HG02571 (cell line): Measurements from ENCODE around the gene CHP2.
"Not testable (repeated sequence)": the region's sequence is repeated elsewhere in the genome, so short reads cannot be mapped to it uniquely, and the experiment has no call there.

Source experiments
- ATAC-seq: cut with Tn5 transposase; IDR thresholded peaks from one replicate; pipeline ENCODE4 v1.9.1; 2021; ENCODE audit warnings: mild to moderate bottlenecking, moderate library complexity; ENCODE audit not compliant: unreplicated experiment

CHP2 gene

DNA sequence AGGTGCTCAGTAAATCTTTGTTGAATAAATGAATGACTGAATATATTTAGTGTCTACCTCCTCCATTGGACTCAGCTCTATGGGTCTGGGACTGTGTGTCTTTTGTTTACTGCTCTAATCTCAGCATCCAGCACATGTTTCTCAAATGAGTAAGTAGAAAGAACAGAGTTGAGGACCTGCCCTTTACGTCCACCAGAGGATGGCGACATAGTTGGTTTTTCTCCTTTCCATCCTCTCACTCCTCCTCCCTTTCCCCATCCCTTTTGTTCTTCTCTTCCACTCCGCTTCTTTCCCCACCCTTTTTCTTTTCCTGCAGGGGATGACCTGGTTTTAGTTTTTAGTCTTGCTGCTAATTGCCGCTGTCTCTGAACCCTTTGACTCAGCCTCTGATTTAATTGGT lies 12.1 kb upstream of the CHP2 start:
- ATAC-seq = no peak

DNA sequence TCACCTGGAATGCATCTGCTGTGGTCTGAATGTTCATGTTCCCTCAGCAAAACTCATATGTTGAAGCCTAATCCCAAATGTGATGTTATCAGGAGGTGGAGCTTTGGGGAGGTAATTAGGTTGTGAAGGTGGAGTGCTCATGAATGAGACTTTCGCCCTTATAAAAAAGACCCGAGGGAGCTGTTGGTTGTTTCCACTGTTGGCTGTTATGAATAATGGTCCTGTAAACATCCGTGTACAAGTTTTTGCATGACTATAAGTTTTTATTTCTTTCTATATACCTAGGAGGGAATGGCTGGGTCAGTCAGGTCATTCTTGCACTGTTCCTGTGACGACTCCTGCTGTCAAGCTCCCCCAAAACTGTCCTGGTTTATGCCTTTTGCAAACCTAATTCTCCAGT lies 9.6 kb upstream of the CHP2 start:
- ATAC-seq = no peak

DNA sequence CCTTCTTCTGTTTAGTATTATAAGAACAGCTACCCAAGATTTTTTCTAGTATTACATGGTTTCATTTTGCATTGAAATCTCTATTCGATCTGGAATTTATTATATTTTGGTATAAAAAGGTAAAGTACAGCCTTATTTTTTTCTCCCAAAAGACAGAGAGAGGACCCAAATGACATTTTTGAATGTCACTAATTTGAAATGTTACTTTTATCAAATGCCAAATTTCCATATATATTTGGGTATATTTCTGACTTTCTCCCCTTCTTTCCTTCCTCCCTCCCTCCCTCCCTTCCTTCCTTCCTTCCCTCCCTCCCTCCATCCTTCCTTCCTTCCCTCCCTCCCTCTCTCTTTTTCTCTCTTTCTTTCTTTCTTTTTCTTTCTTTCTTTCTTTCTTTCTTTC lies 6.2 kb upstream of the CHP2 start:
- no peak for ATAC-seq

DNA sequence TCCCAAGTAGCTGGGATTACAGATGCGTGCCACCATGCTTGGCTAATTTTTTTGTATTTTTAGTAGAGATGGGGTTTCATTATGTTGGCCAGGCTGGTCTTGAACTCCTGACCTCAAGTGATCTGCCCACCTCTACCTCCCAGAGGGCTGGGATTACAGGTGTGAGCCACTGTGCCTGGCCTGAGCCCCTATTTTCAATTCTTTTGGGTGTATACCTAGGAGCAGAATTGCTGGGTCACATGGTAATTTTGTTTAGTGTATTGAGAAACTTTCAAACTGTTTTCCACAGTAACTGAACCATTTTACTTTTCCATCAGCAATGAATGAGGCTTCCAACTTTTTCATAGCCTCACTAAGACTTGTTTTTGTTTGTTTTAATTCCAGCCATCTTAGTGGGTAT lies 3.8 kb upstream of the CHP2 start:
- not testable (repeated sequence) for ATAC-seq

DNA sequence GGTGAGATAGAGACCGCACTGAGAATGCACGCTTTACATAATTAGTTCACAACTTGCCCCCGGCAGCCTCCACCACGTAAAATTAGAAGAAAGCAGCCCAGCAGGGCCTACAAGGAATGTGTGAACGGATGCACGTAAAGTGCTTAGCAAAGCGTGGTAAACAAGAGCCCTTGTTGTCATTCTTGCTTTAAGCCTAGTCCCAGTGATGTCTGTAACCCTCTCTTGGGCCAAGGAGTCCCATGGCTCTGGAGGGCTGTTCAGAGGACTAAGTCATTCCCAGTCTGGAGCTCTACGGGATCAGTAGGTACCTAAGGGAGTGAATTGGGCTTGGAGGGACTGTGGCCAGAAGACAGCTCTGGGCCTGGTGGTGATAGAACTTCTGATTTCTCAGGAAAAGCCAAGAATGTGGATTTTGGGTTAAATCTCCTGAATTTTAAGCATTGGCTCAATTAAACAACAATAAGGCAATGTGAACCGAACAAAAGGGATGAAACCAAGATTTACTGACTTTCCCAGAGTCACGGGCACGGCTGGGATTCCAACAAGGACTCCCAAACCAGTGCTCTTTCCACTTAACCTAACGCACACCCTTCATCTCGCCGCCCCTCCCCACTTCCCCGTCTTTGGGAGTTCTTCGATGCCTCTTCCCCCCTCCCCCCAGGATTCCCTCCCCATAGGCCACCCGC lies 775 bp upstream of the CHP2 start:
- ATAC-seq = no peak

DNA sequence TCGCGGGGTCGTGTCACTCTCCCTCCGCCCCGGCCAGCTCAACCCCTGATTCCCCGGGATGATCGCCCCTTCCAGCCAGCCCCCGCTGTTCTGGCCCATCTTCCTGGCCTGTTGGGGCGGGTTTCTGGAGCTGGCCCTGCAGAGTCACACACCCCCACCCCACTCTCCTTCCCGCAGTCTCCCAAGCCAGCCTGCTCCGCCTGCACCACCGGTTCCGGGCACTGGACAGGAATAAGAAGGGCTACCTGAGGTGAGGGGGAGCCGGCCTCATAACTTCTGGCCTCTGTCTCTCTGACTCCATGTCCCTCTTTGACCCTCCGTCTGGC lies 621 bp downstream of the CHP2 start:
- no peak for ATAC-seq

DNA sequence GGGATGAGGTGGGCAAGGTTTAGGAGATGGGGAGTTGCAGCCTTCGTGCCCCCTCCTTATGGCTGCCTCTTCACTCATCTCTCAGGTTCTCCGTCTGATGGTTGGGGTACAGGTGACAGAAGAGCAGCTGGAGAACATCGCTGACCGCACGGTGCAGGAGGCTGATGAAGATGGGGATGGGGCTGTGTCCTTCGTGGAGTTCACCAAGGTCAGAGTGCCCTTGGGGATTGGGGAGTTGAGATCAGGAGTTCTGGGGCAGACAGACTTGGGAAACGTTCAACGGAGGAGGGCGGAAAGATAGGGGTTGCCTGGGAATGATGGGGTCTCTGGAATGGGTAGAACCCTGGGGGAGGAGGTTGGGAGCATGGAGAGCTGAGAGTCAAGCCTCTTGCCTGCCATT lies 2.3 kb downstream of the CHP2 start:
- ATAC-seq = no peak

DNA sequence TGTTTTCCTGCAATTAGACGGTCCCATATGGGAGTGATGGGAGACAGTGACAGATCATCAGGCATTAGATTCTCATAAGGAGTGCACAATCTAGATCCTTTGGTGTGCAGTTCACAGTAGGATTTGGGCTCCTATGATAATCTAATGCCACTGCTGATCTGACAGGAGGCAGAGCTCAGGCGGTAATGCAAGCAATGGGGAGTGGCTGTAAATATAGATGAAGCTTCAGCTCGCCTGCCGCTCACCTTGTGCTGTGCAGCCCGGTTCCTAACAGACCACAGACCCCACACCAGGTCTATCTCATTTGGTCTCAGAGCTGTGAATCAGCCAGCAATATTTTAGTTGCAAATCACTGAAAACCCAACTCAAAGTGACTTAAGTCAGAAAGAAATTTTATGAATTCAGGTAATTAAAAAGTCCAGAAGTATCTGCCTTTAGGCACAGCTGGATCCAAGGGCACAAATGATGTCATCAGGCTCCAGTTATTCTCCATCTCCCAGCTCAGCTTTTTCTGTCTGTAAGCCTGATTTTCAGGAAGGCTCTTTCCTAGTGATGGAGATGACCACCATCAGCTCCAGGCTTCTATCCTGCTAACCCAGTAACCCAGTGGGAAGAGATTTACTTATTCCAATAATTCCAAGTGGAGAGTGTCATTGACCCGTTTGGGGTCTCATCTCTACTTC lies 3.3 kb downstream of the CHP2 start:
- ATAC-seq = no peak

DNA sequence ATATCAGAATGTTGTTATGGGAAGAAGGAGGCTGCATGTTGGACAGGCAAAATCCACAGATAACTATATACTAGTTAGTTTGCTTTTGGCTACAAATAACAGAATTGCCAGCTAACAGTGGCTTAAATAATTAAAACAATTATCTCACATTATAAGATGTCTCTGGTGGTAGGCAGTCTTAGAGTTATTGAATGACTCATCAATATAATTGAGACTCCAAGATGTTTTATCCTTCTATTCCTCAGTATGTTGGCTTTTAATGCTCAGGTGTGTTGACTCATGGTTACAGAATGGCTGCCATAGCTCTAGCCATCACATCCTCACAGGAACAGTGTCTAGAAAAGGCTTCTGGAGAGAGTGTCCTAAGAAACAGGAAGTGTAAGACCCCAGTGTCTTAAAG lies 11.1 kb downstream of the CHP2 start:
- ATAC-seq = no peak

DNA sequence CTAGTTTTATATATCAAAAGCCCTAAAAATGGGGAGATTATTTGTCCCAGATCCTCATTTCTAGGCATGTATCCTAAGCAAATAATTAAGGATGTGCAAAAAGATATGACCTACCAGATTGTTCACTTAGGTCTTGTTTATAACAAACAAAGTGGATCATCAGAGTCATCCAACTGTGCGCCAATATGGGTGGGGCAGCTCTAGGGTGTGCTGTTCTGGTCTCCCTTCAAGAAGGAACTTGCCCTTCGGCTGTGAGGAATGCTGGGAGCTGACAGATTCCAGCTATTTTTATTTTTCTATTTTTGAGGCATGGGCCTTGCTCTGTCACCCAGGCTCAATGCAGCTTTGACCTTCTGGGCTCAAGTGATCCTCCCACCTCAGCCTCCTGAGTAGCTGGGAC lies 13.8 kb downstream of the CHP2 start:
- ATAC-seq = no peak

DNA sequence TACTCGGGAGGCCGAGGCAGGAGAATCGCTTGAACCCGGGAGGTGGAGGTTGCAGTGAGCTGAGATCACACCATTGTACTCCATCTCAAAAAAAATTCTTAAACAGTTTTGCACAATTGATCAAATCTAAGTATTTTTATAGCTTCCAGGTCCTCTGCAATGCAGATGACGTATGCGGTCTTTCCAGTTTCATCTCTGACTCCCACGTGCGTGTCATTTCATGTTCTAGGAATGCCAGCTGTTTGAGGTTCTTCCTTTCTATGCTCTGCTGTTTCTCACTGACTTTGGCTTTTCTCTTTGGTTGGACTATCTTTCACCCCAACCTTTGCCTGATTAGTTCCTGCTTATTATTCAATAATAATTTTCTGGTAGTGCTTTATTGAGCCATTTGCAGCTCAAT lies 16.2 kb downstream of the CHP2 start:
- ATAC-seq = no peak

DNA sequence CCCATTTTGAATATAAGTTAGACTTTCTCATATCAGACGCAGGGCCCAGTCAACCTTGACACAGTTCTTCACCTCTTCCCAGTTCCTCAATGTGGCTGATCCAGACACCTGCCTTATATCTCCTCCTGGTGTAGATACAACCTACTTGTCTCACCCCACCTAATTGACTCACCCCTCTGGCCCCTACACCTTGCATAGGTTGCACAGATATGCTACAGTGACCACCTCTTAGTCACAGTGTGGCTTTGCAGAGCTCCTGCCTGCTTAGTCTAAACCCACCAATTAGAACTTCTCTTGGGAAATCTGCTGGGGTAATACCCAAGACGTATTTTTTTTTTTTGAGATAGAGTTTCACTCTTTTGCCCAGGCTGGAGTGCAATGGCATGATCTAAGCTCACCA lies 16.8 kb downstream of the CHP2 start:
- no peak for ATAC-seq

DNA sequence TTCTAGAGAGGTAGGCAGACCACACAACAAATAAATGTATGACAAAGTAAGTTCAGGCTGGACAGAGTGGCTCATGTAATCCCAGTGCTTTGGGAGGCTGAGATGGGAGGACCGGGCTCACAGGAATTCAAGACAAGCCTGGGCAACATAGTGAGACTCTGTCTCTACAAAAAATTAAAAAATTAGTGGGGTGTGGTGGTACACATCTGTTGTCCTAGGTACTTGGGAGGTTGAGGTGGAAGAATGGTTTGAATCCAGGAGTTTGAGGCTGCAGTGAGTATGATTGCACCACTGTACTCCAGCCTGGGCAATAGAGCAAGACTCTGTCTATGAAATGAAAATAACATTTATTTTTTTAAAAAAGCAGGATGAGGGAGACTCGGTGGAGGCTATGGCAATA lies 18.5 kb downstream of the CHP2 start:
- no peak for ATAC-seq

DNA sequence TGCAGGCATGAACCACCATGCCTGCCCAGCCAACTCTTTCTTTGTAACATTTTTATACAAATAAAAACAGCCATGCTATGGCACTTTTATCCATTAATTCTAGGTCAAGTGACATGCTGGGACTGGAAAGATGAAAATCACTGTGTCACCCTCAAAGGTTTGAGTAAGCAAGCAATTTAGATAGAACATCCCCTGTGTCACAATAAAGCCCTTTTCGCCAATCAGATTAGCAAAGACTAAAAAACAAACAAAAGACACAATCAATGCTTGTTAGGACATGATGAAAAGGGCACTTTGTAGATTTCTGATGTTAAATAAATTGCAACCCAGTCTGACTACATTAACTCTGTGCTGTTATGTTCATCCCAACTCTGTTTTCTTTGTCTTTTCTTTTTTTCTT lies 26.4 kb downstream of the CHP2 start:
- no peak for ATAC-seq

DNA sequence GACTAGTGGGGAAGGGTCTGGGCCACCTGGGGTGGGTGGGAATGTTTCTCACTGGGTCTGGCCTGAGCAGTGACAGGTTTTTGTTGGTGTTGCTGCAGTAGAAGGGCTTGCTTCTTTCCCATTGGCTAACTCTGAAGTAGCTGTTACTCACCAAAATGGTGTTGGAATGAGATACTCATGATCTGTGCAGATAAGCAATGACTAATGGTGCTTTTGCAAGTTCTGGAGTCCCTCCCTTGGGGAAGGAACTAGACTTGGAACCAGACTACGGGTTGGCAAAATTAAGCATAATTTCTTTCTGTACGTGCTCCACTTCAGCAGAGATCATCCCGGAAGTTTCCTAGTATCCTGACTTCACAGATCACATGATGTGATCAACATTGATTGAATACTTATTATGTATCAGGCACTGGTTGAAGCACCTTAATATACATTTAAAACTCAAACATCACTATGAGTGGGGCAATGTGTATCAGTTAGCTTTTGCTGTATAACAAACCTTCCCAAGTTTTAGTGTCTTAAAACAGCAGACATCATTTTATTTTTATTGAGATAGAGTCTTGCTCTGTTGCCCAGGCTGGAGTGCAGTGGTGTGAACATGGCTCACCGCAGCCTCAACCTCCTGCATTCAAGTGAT lies 30.1 kb downstream of the CHP2 start:
- ATAC-seq = no peak

DNA sequence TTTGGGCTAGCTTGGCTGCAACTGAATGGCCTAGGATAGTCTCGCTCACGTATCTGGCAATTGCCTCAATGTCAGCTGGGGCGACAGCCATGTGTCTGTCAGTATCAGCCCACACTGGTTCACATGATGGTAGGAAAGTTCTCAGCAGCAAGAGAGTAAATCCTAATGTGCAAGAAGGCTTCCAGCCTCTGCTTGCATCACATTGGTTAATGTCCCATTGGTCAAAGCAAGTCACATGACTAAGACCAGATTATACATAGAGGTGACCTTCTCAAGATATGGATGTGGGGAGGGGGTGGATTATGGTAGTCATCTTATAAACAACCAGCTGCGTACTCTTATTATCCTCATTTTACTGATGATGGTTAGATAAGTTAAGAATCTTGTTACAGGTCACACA lies 31.0 kb downstream of the CHP2 start:
- no peak for ATAC-seq

DNA sequence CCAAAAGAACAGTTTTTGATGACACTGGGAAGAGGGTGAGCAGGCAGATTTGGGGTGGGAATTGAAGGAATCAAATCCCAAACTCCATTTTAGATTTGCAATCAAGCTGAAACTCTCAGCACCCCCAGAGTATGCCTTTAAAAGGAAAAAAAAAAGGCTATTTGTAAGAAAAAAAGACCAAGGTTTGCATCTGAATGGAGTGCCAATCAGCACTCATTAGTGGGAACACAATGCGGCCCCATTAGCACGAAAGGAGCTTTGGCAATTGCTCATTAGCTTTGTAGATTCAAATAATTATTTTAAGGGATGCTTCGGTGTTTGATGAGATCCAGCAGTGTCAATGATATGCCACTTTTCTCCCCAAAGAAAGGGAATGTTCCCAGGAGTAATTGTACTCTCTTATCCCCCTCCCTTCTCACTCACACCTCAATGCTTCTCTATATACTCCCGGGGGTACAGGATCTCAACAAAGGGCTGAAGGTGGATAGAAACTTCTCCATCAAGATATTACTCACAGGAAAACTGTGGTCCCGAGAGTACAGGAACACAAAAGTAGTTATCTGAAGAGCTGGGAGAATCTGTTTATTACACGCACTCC lies 32.2 kb downstream of the CHP2 start:
- ATAC-seq = no peak

DNA sequence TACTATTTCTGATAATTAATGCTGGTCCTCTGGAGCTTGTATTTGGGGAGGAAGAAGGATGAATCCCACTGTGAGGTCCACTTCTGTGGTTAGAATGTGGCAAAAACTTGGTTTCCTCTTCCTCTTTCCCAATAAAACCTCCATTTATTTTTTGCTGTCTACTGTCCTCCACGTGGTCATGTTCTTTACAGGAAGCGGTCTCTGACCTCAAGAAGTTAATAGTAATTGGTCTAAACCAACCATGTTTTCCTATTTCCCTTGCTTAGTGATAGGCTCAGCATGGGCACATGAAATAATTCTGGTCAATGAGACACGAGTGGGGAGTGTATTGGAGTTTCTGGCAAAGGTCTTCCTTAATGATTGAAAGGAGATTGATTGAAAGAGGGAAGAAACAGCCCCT lies 33.9 kb downstream of the CHP2 start:
- ATAC-seq = no peak

DNA sequence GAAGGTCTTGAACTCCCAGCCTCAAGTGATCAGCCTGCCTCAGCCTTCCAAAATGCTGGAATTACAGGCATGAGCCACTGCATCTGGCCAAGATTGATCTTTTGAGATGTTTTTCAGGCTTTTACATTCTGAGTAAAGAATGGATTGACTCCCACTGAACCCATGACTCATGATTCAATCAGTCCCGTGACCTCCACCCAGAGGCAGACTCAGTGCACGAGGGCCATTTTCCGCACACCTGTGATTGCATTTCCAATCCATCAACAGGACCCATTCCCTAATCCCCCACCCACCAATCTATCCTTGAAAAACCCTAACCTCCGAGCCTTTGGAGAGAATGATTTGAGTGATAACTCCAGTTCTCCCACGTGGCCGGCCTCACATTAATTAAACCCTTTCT lies 40.6 kb downstream of the CHP2 start:
- ATAC-seq = no peak

DNA sequence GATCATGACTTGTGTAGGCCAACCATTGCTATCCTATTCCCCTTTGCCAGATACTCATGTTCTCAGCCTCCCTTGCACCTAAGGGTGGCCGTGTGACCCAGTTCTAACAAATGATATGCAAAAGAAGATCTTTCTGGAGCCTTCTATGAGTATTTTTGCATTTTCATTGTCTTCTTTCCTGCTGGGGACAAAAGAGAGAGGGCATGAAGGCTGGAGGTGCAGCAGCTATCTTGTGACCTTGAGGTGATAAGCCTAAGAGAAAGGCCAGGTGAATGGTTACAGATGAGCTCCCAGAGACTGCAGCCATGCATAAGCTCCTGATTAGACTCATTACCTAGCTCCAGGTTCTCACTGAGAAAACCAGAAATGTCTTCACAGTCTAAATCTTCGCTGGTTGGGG lies 42.1 kb downstream of the CHP2 start:
- ATAC-seq = no peak

DNA sequence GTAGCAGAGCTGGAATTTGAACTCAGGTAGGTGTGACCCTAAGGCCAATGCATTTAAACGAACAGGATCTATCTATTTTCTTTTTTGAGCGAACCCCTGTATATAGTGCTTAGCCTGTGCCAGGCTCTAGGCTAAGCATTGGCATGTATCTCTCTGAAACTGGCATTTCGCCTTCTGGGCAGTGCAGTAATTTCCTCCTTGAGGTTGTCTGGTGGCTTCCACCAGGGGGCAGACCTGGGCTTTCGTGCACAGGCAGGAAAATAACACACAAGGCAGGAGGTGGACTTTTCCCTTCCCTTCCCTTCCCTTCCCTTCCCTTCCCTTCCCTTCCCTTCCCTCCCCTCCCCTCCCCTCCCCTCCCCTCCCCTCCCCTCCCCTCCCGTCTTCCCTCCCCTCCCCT lies 46.6 kb downstream of the CHP2 start:
- ATAC-seq = no peak

DNA sequence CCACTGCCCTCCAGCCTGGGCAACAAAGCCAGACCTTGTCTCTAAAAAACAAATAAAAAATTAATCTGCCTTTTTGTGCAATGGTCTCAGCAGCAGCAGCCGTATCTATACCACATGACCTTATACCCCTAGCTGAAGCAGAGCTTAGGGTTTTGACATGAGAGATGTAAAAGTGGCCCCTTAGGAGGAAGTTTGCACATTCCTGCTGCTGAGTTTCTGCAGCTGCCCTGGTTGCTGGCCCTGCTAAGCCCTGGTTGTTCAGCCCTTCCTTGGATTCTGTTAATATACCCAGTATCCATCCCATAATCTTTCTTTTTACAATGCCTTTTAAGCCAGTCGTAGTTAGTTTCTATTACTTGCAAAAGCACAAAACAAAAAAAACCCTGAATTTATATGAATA lies 48.0 kb downstream of the CHP2 start:
- ATAC-seq = no peak
